Neural progenitor cell (in vitro differentiated cells): ENCODE data around the gene PHAX. TPM values are rescaled to one million over a fixed set of nuclear protein-coding genes. Genes with fewer than 3 reads are reported as not detected.

Source experiments
- DNase-seq: peaks from one replicate; pipeline ENCODE4 v3.0.0-alpha.2; 2016; ENCODE audit warnings: low spot score
- H2AFZ ChIP-seq: fragments of 200-600 bp; sonication (generic); replicated peaks from 2 replicates; pipeline ENCODE4 v1.6.1; 2016; ENCODE audit warnings: antibody characterized with exemption
- H3F3A ChIP-seq: fragments of 200-600 bp; sonication (generic); 2 replicates; pipeline ENCODE4 v1.6.1; 2016; ENCODE audit warnings: antibody characterized with exemption, low read depth
- H3K27ac ChIP-seq: fragments of 200-600 bp; sonication (generic); 2 replicates; pipeline ENCODE4 v1.5.1; 2016; ENCODE audit warnings: mild to moderate bottlenecking
- H3K27me3 ChIP-seq: fragments of 200-600 bp; sonication (generic); 2 replicates; pipeline ENCODE4 v1.6.1; 2016; ENCODE audit warnings: mild to moderate bottlenecking, moderate library complexity
- H3K36me3 ChIP-seq: fragments of 200-600 bp; sonication (generic); 2 replicates; pipeline ENCODE4 v1.5.1; 2016
- H3K4me1 ChIP-seq: fragments of 200-600 bp; sonication (generic); 2 replicates; pipeline ENCODE4 v1.6.1; 2016; ENCODE audit warnings: mixed run types
- H3K4me2 ChIP-seq: fragments of 200-600 bp; sonication (generic); 2 replicates; pipeline ENCODE4 v1.6.1; 2016
- H3K4me3 ChIP-seq: fragments of 200-600 bp; sonication (generic); 2 replicates; pipeline ENCODE4 v1.5.1; 2016
- H3K79me2 ChIP-seq: fragments of 200-600 bp; sonication (generic); 2 replicates; pipeline ENCODE4 v1.6.1; 2016; ENCODE audit warnings: low read depth
- H3K9ac ChIP-seq: fragments of 200-600 bp; sonication (generic); 2 replicates; pipeline ENCODE4 v1.6.1; 2016
- H3K9me3 ChIP-seq: fragments of 200-600 bp; sonication (generic); 2 replicates; pipeline ENCODE4 v1.5.1; 2016; ENCODE audit warnings: low read depth
- H4K20me1 ChIP-seq: fragments of 200-600 bp; sonication (generic); 2 replicates; pipeline ENCODE4 v1.6.1; 2016; ENCODE audit warnings: low read depth
- H3K27ac Mint-ChIP-seq: 3 replicates; pipeline ENCODE4 v1.8.0; 2021; ENCODE audit warnings: mixed read lengths
- H3K27me3 Mint-ChIP-seq: 2 replicates; pipeline ENCODE4 v1.8.0; 2022; ENCODE audit warnings: low read depth, mild to moderate bottlenecking, inconsistent platforms, moderate library complexity, mixed read lengths; ENCODE audit not compliant: insufficient read depth
- H3K36me3 Mint-ChIP-seq: 3 replicates; pipeline ENCODE4 v1.8.0; 2021; ENCODE audit warnings: mixed read lengths
- H3K4me1 Mint-ChIP-seq: 3 replicates; pipeline ENCODE4 v1.8.0; 2021; ENCODE audit warnings: mixed read lengths
- H3K4me3 Mint-ChIP-seq: 3 replicates; pipeline ENCODE4 v1.8.0; 2021; ENCODE audit warnings: mild to moderate bottlenecking, moderate library complexity, mixed read lengths
- H3K9me3 Mint-ChIP-seq: 3 replicates; pipeline ENCODE4 v1.8.0; 2020; ENCODE audit warnings: mixed read lengths
- CTCF ChIP-seq: fragments of 200-600 bp; sonication (generic); IDR thresholded peaks from 2 replicates; pipeline ENCODE4 v1.5.1; 2017; ENCODE audit warnings: antibody characterized with exemption, mild to moderate bottlenecking
- EZH2 ChIP-seq: fragments of 200-600 bp; sonication (generic); IDR thresholded peaks from 2 replicates; pipeline ENCODE4 v1.6.1; 2017; ENCODE audit warnings: antibody characterized with exemption, mild to moderate bottlenecking, moderate library complexity
- EZH2phosphoT487 ChIP-seq: fragments of 200-600 bp; sonication (generic); IDR thresholded peaks from 2 replicates; pipeline ENCODE4 v1.6.1; 2017; ENCODE audit warnings: antibody characterized with exemption
- total RNA-seq: library from RNA; depleted of rRNA; stranded (reverse); fragments of >200 nt; gene quantifications from 2 replicates; pipeline ENCODE4 v1.2.3, GENCODE V29; 2015; ENCODE audit warnings: low replicate concordance

PHAX gene
- total RNA-seq, 1 donor from 2014 or later, result 86.8 TPM

GRCh38 chr5:126605525-126605924, 4.8 kb downstream of the PHAX start:
- no peaks in the 10 kb centered on the region for H3K9me3 Mint-ChIP-seq
- Histone ChIP-seq H3K4me2 (peak overlapping the region; percentile 27), H3K79me2 (peaks cover 98% of the 10 kb centered on the region), H3K4me1 (peaks cover 4% of the 10 kb centered on the region), H3K27me3 (no peaks in the 10 kb centered on the region), H2AFZ (no peak overlapping the region), H3K4me3 (no peak overlapping the region), H3K9ac (no peak overlapping the region), H3K27ac (no peak overlapping the region), H3K36me3 (peaks cover 21% of the 10 kb centered on the region), H3F3A (peaks cover 9% of the 10 kb centered on the region), H4K20me1 (peaks cover 67% of the 10 kb centered on the region), H3K9me3 (no peaks in the 10 kb centered on the region)
- H3K4me1 Mint-ChIP-seq, result peaks cover 11% of the 10 kb centered on the region
- TF ChIP-seq EZH2phosphoT487 (no peak), EZH2 (no peak), CTCF (no peak)
- no peaks in the 10 kb centered on the region for H3K27me3 Mint-ChIP-seq
- H3K4me3 Mint-ChIP-seq, result no peak overlapping the region
- H3K36me3 Mint-ChIP-seq, result peaks cover 25% of the 10 kb centered on the region
- DNase-seq, result no peak
- no peak overlapping the region for H3K27ac Mint-ChIP-seq

- H3K9me3 ChIP-seq, result no peaks in the 10 kb centered on the region
- H3K79me2 ChIP-seq, result peaks cover 100% of the 10 kb centered on the region
- no peak overlapping the region for H3K4me3 ChIP-seq
- no peaks in the 10 kb centered on the region for H3K4me1 ChIP-seq
- Mint-ChIP-seq H3K9me3 (no peaks in the 10 kb centered on the region), H3K4me1 (peaks cover 5% of the 10 kb centered on the region), H3K4me3 (no peak overlapping the region), H3K27ac (no peak overlapping the region), H3K27me3 (peaks cover 4% of the 10 kb centered on the region), H3K36me3 (peaks cover 25% of the 10 kb centered on the region)
- H4K20me1 ChIP-seq, result peaks cover 77% of the 10 kb centered on the region
- no peak overlapping the region for H3K4me2 ChIP-seq
- H3F3A ChIP-seq, result no peaks in the 10 kb centered on the region
- TF ChIP-seq EZH2 (no peak), CTCF (no peak), EZH2phosphoT487 (no peak)
- H3K9ac ChIP-seq, result no peak overlapping the region
- no peak overlapping the region for H3K27ac ChIP-seq
- no peak overlapping the region for H2AFZ ChIP-seq
- H3K36me3 ChIP-seq, result peaks cover 12% of the 10 kb centered on the region
- no peak for DNase-seq
- H3K27me3 ChIP-seq, result no peaks in the 10 kb centered on the region
Observed at GRCh38 chr5:126610160-126610559, 9.4 kb downstream of the PHAX start.

DNA sequence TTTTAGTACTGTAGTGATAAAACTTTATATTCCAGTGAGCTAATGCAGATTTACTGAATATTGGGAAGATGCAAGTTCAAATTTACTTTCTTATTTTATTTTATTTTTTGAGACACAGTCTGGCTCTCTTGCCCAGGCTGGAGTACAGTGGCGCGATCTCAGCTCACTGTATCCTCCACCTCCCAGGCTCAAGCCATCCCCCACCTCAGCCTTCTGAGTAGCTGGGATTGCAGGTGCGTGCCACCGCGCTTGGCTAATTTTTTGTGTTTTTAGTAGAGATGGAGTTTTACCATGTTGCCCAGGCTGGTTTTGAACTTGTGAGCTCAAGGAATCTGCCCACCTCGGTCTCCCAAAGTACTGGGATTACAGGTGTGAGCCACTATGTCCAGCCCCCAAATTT, 9.9 kb downstream of the PHAX start:
- no peaks in the 10 kb centered on the region for H3F3A ChIP-seq

More for the DNA sequence above, 9.9 kb downstream of the PHAX start:
- Histone ChIP-seq H3K4me2 (no peak overlapping the region), H2AFZ (no peak overlapping the region), H3K4me1 (no peaks in the 10 kb centered on the region), H4K20me1 (peaks cover 76% of the 10 kb centered on the region), H3K9ac (no peak overlapping the region), H3K9me3 (no peaks in the 10 kb centered on the region), H3K79me2 (peaks cover 100% of the 10 kb centered on the region), H3K27ac (no peak overlapping the region), H3K36me3 (peaks cover 12% of the 10 kb centered on the region), H3K27me3 (no peaks in the 10 kb centered on the region), H3K4me3 (no peak overlapping the region)
- DNase-seq, result no peak
- H3K27ac Mint-ChIP-seq, result no peak overlapping the region
- H3K4me3 Mint-ChIP-seq, result no peak overlapping the region
- no peak for TF ChIP-seq EZH2phosphoT487
- no peak for TF ChIP-seq EZH2
- no peak for TF ChIP-seq CTCF
- peaks cover 25% of the 10 kb centered on the region for H3K36me3 Mint-ChIP-seq
- peaks cover 4% of the 10 kb centered on the region for H3K27me3 Mint-ChIP-seq
- H3K4me1 Mint-ChIP-seq, result peaks cover 5% of the 10 kb centered on the region
- no peaks in the 10 kb centered on the region for H3K9me3 Mint-ChIP-seq
